ENCODE results near the gene TNRC18. TPM values are rescaled to one million over a fixed set of nuclear protein-coding genes. Genes with fewer than 3 reads are reported as not detected.

The TNRC18 gene
- total and polyA plus RNA-seq, 9 of the 15 experiments (the other 6 are each of a cell fraction or from before 2014, with no cell fraction given): 0.03 to 43.2 (median 18.0) TPM

DNA sequence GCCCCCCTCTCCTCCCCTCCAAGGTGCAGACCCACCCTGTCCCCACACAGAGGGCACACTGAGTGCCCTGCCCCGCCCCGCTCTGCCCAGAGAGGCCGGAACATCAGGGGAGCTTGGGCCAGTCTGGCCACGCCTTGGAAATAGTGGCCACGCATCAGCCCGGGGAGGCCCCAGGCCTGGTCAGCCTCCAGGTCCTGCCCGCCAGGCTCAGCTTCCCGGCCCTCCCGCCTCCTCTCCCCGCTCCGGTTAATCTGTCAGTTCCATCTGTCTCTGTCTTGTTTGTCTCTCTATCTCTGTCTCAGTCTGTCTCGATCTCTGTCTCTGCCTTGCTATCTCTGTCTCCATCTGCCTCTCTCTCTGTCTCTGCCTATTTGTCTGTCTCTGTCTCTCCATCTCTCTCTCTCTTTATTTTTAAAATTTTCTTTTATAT, 28.9 kb upstream of the TNRC18 start (continued):
- TF ChIP-seq, protein P1, sequence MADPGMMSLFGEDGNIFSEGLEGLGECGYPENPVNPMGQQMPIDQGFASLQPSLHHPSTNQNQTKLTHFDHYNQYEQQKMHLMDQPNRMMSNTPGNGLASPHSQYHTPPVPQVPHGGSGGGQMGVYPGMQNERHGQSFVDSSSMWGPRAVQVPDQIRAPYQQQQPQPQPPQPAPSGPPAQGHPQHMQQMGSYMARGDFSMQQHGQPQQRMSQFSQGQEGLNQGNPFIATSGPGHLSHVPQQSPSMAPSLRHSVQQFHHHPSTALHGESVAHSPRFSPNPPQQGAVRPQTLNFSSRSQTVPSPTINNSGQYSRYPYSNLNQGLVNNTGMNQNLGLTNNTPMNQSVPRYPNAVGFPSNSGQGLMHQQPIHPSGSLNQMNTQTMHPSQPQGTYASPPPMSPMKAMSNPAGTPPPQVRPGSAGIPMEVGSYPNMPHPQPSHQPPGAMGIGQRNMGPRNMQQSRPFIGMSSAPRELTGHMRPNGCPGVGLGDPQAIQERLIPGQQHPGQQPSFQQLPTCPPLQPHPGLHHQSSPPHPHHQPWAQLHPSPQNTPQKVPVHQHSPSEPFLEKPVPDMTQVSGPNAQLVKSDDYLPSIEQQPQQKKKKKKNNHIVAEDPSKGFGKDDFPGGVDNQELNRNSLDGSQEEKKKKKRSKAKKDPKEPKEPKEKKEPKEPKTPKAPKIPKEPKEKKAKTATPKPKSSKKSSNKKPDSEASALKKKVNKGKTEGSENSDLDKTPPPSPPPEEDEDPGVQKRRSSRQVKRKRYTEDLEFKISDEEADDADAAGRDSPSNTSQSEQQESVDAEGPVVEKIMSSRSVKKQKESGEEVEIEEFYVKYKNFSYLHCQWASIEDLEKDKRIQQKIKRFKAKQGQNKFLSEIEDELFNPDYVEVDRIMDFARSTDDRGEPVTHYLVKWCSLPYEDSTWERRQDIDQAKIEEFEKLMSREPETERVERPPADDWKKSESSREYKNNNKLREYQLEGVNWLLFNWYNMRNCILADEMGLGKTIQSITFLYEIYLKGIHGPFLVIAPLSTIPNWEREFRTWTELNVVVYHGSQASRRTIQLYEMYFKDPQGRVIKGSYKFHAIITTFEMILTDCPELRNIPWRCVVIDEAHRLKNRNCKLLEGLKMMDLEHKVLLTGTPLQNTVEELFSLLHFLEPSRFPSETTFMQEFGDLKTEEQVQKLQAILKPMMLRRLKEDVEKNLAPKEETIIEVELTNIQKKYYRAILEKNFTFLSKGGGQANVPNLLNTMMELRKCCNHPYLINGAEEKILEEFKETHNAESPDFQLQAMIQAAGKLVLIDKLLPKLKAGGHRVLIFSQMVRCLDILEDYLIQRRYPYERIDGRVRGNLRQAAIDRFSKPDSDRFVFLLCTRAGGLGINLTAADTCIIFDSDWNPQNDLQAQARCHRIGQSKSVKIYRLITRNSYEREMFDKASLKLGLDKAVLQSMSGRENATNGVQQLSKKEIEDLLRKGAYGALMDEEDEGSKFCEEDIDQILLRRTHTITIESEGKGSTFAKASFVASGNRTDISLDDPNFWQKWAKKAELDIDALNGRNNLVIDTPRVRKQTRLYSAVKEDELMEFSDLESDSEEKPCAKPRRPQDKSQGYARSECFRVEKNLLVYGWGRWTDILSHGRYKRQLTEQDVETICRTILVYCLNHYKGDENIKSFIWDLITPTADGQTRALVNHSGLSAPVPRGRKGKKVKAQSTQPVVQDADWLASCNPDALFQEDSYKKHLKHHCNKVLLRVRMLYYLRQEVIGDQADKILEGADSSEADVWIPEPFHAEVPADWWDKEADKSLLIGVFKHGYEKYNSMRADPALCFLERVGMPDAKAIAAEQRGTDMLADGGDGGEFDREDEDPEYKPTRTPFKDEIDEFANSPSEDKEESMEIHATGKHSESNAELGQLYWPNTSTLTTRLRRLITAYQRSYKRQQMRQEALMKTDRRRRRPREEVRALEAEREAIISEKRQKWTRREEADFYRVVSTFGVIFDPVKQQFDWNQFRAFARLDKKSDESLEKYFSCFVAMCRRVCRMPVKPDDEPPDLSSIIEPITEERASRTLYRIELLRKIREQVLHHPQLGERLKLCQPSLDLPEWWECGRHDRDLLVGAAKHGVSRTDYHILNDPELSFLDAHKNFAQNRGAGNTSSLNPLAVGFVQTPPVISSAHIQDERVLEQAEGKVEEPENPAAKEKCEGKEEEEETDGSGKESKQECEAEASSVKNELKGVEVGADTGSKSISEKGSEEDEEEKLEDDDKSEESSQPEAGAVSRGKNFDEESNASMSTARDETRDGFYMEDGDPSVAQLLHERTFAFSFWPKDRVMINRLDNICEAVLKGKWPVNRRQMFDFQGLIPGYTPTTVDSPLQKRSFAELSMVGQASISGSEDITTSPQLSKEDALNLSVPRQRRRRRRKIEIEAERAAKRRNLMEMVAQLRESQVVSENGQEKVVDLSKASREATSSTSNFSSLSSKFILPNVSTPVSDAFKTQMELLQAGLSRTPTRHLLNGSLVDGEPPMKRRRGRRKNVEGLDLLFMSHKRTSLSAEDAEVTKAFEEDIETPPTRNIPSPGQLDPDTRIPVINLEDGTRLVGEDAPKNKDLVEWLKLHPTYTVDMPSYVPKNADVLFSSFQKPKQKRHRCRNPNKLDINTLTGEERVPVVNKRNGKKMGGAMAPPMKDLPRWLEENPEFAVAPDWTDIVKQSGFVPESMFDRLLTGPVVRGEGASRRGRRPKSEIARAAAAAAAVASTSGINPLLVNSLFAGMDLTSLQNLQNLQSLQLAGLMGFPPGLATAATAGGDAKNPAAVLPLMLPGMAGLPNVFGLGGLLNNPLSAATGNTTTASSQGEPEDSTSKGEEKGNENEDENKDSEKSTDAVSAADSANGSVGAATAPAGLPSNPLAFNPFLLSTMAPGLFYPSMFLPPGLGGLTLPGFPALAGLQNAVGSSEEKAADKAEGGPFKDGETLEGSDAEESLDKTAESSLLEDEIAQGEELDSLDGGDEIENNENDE (IDR thresholded peaks at IDR 0.05; ENCODE audit: low read depth, low read length): no peak
- TF ChIP-seq, protein P2, sequence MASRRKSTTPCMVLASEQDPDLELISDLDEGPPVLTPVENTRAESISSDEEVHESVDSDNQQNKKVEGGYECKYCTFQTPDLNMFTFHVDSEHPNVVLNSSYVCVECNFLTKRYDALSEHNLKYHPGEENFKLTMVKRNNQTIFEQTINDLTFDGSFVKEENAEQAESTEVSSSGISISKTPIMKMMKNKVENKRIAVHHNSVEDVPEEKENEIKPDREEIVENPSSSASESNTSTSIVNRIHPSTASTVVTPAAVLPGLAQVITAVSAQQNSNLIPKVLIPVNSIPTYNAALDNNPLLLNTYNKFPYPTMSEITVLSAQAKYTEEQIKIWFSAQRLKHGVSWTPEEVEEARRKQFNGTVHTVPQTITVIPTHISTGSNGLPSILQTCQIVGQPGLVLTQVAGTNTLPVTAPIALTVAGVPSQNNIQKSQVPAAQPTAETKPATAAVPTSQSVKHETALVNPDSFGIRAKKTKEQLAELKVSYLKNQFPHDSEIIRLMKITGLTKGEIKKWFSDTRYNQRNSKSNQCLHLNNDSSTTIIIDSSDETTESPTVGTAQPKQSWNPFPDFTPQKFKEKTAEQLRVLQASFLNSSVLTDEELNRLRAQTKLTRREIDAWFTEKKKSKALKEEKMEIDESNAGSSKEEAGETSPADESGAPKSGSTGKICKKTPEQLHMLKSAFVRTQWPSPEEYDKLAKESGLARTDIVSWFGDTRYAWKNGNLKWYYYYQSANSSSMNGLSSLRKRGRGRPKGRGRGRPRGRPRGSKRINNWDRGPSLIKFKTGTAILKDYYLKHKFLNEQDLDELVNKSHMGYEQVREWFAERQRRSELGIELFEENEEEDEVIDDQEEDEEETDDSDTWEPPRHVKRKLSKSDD (conservative IDR thresholded peaks at IDR 0.05; ENCODE audit: low read length): no peak
- TF ChIP-seq SP1 (CRISPR knock-in tag; IDR thresholded peaks at IDR 0.05) (no peak), RERE (CRISPR knock-in tag; IDR thresholded peaks at IDR 0.05; ENCODE audit: borderline replicate concordance) (no peak), PTTG1 (tag; IDR thresholded peaks at IDR 0.05; ENCODE audit: low read depth) (no peak), EP400 (IDR thresholded peaks at IDR 0.05) (peak; percentile 46; the same call in 1 of the 2 replicates), EP300 (IDR thresholded peaks at IDR 0.05; ENCODE audit: low read length) (peak; percentile 81), ASH1L (IDR thresholded peaks at IDR 0.05; ENCODE audit: borderline replicate concordance, low read depth, partially characterized antibody) (no peak)
